Peyer's patch (tissue), 4 donors: Measurements from ENCODE around the gene CDK15. TPM values are rescaled to one million over a fixed set of nuclear protein-coding genes. Genes with fewer than 3 reads are reported as not detected.
"Not testable (repeated sequence)": the region's sequence is repeated elsewhere in the genome, so short reads cannot be mapped to it uniquely, and the experiment has no call there.

Source experiments
- DNase-seq, 3 donors: peaks; one replicate each; pipeline ENCODE4 v3.0.0-alpha.2; 2017 to 2019
- H3K27ac ChIP-seq, 4 donors: fragments of 200-600 bp; sonication (generic); one replicate each; pipeline ENCODE4 v1.5.1; 2016 to 2019
- H3K27me3 ChIP-seq, 2 donors: fragments of 200-600 bp; sonication (generic); one replicate each; pipeline ENCODE4 v1.5.1; 2019
- H3K36me3 ChIP-seq, 3 donors: fragments of 200-600 bp; sonication (generic); one replicate each; pipeline ENCODE4 v1.5.1; 2016 to 2019
- H3K4me1 ChIP-seq, 4 donors: fragments of 200-600 bp; sonication (generic); one replicate each; pipeline ENCODE4 v1.5.1; 2016 to 2019
- H3K4me3 ChIP-seq, 4 donors: fragments of 200-600 bp; sonication (generic); 1 replicate in 3 of 4; 2 replicates in 1 of 4; pipeline ENCODE4 v1.5.1; 2016 to 2019; ENCODE audit warnings: mild to moderate bottlenecking in 1 of 4
- H3K9me3 ChIP-seq, 4 donors: fragments of 200-600 bp; sonication (generic); one replicate each; pipeline ENCODE4 v1.5.1; 2016 to 2019; ENCODE audit warnings: mild to moderate bottlenecking in 1 of 4
- POLR2A ChIP-seq, 2 donors: fragments of 450-650 bp; IDR thresholded peaks; one replicate each; pipeline ENCODE4 v1.5.1; 2017; ENCODE audit warnings: antibody characterized with exemption in 2 of 2, mild to moderate bottlenecking in 2 of 2, moderate library complexity in 2 of 2
- total RNA-seq, 4 donors: library from RNA; depleted of rRNA; stranded (reverse); fragments of >200 nt; gene quantifications; one replicate each; pipeline ENCODE4 v1.1.0, GENCODE V29; 2016
- TF ChIP-seq, protein P1 (sequence below), 6 experiments: fragments of 450-650 bp in 4 of 6; fragments of 200-600 bp in 2 of 6; sonication (generic) in 1 of 6; IDR thresholded peaks; one replicate each; pipeline ENCODE4 v1.5.1; 2017 to 2019; ENCODE audit warnings: antibody characterized with exemption in 6 of 6, mild to moderate bottlenecking in 3 of 6, moderate library complexity in 1 of 6

The CDK15 gene
- total RNA-seq, 4 donors from 2014 or later = 0.27 to 9.9 (median 1.0) TPM; not detected in 1

DNA sequence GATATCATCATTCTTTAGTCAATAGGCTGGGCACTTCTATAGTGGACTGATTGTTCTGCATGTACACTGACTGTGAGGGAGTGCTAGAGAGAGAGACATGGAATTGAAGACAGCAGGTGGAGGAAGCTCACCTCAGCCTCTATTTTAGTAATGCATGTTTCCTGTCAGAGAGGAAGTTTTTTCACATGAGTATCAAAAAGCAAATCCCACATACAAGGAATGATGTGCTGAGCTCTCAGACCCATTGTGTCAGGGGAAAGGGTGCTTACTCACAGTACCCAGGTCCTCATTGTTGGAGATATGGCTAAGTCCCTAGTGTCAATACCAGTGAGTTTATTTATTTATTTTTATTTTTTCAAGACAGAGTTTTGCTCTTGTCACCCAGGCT is 9.9 kb upstream of the CDK15 start:
- no peaks in the 10 kb centered on the region for H3K27me3 ChIP-seq
- no peaks in the 10 kb centered on the region for H3K36me3 ChIP-seq
- H3K9me3 ChIP-seq = no peaks in the 10 kb centered on the region
- no peaks in the 10 kb centered on the region for H3K4me1 ChIP-seq
- no peak overlapping the region for H3K27ac ChIP-seq
- H3K4me3 ChIP-seq = no peak overlapping the region
- DNase-seq = no peak
- TF ChIP-seq, protein P1, sequence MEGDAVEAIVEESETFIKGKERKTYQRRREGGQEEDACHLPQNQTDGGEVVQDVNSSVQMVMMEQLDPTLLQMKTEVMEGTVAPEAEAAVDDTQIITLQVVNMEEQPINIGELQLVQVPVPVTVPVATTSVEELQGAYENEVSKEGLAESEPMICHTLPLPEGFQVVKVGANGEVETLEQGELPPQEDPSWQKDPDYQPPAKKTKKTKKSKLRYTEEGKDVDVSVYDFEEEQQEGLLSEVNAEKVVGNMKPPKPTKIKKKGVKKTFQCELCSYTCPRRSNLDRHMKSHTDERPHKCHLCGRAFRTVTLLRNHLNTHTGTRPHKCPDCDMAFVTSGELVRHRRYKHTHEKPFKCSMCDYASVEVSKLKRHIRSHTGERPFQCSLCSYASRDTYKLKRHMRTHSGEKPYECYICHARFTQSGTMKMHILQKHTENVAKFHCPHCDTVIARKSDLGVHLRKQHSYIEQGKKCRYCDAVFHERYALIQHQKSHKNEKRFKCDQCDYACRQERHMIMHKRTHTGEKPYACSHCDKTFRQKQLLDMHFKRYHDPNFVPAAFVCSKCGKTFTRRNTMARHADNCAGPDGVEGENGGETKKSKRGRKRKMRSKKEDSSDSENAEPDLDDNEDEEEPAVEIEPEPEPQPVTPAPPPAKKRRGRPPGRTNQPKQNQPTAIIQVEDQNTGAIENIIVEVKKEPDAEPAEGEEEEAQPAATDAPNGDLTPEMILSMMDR (IDR thresholded peaks at IDR 0.05) = no peak
- TF ChIP-seq POLR2A (IDR thresholded peaks at IDR 0.05) = no peak

- H3K27ac ChIP-seq = no peak overlapping the region
- DNase-seq = no peak
- no peak overlapping the region for H3K4me3 ChIP-seq
- no peaks in the 10 kb centered on the region for H3K4me1 ChIP-seq
- no peaks in the 10 kb centered on the region for H3K36me3 ChIP-seq
- TF ChIP-seq, protein P1 (IDR thresholded peaks at IDR 0.05) = no peak
- TF ChIP-seq POLR2A (IDR thresholded peaks at IDR 0.05) = no peak
- H3K9me3 ChIP-seq = no peaks in the 10 kb centered on the region
- H3K27me3 ChIP-seq = no peaks in the 10 kb centered on the region
Observed at GRCh38 chr2:201797175-201797840, 9.0 kb upstream of the CDK15 start.

- no peak for TF ChIP-seq POLR2A (IDR thresholded peaks at IDR 0.05)
- TF ChIP-seq, protein P1 (IDR thresholded peaks at IDR 0.05) = no peak
- H3K9me3 ChIP-seq = no peaks in the 10 kb centered on the region
- no peak overlapping the region for H3K27ac ChIP-seq
- DNase-seq = no peak
- H3K36me3 ChIP-seq = no peaks in the 10 kb centered on the region
- H3K4me1 ChIP-seq = no peaks in the 10 kb centered on the region
- no peak overlapping the region for H3K4me3 ChIP-seq
- no peaks in the 10 kb centered on the region for H3K27me3 ChIP-seq
Observed at GRCh38 chr2:201798252-201798913, 8.0 kb upstream of the CDK15 start.

DNA sequence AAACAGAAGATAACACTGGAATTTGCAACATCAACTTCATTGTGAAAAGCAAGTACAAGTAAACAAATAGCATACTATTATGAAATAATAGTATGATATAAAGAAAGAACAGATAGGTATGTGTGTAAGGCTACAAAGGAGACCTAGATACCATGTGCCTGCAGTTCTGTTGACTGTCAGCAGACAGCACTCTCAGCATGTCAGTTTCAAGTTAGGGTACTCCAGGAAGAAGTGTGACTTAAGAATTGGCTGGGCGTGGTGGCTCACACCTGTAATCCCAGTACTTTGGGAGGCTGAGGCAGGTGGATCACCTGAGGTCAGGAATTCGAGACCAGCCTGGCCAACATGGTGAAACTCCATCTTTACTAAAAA is 7.4 kb upstream of the CDK15 start:
- H3K27ac ChIP-seq, H3K36me3 ChIP-seq, DNase-seq, H3K4me1 ChIP-seq, H3K9me3 ChIP-seq, H3K4me3 ChIP-seq, H3K27me3 ChIP-seq: not testable (repeated sequence)

DNA sequence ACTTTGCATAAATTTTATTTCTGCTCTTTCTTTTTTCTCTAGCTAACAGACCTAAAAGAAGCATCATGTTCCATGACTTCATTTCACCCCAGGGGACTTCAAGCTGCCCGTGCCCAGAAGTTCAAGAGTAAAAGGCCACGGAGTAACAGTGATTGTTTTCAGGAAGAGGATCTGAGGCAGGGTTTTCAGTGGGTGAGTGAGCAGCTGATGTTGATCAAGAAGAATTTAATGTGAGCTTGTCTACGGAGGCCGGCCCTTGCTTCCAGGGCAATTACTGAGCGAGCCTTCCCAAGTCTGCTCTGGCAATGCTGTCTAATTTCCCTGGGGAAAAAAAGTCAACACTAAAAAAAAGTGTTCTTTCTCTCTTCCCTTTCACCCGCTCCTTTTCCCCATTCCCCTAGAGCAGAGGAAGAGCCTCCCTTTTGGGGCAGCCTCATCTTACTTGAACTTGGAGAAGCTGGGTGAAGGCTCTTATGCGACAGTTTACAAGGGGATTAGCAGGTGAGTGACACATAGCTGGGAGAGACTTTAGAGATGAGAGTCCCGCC is 1.2 kb downstream of the CDK15 start:
- Histone ChIP-seq H3K27ac (no peak overlapping the region), H3K27me3 (no peaks in the 10 kb centered on the region), H3K9me3 (no peaks in the 10 kb centered on the region), H3K4me3 (no peak overlapping the region), H3K4me1 (no peaks in the 10 kb centered on the region), H3K36me3 (no peaks in the 10 kb centered on the region)
- no peak for TF ChIP-seq POLR2A (IDR thresholded peaks at IDR 0.05)
- no peak for DNase-seq

- TF ChIP-seq, protein P1 (IDR thresholded peaks at IDR 0.05) = no peak
- no peak for TF ChIP-seq POLR2A (IDR thresholded peaks at IDR 0.05)
- Histone ChIP-seq H3K36me3 (no peaks in the 10 kb centered on the region), H3K9me3 (no peaks in the 10 kb centered on the region), H3K4me1 (no peaks in the 10 kb centered on the region), H3K27me3 (no peaks in the 10 kb centered on the region), H3K27ac (no peak overlapping the region), H3K4me3 (no peak overlapping the region)
- no peak for DNase-seq
Observed at GRCh38 chr2:201808027-201808426, 1.7 kb downstream of the CDK15 start.
